Colon (tissue), 2 donors: Measurements from ENCODE around the gene DEK.
"Not testable (repeated sequence)": the region's sequence is repeated elsewhere in the genome, so short reads cannot be mapped to it uniquely, and the experiment has no call there.

ENCODE experiments used
- FAIRE-seq: peaks from 2 replicates; lab custom pipeline; 2012; peaks lifted over from hg19 to GRCh38; lab: Jason Lieb, UNC
- donor health status: control.
- donor health status: control.

The DEK gene, protein sequence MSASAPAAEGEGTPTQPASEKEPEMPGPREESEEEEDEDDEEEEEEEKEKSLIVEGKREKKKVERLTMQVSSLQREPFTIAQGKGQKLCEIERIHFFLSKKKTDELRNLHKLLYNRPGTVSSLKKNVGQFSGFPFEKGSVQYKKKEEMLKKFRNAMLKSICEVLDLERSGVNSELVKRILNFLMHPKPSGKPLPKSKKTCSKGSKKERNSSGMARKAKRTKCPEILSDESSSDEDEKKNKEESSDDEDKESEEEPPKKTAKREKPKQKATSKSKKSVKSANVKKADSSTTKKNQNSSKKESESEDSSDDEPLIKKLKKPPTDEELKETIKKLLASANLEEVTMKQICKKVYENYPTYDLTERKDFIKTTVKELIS

DNA sequence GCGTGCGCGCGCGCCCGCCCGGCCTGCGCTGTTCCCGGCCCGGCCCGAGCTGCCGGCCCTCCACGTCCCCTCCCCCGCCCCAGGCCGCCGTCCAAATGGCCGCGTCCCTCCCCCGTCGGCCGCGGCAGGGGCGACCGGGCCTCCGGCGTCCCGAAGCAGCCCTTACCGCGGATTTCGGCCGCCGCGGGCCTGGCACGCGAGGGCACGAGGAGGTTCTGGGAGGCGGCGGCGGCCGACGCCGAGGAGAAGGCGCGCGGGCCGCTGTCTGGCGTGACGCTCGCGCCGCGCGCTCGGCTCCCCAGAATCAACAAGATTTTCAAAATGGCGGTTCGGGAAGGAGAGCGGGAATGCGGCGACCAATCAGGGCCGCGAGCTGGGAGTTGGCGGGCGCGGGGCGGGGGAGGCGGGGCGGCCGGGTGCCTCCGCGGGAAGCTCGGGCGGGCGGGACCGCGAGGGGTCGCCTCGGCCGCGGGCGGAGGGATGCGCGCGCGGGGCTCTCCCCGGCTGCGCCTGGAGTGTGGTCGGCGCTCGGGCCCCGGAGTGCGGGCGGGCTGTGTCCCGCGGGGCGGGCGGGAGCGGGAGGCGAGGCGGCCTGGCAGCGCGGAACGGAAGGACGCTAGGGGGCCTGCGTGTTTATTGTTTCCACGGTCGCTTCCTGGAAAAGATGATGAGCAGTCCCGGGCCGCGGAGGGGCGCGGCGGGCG is at the start of gene DEK:
TSS of gene DEK (minus strand) at position 312 of the 704 bp plus-strand sequence. CDS start 543 bp downstream, outside the sequence.
- FAIRE-seq: no peak

DNA sequence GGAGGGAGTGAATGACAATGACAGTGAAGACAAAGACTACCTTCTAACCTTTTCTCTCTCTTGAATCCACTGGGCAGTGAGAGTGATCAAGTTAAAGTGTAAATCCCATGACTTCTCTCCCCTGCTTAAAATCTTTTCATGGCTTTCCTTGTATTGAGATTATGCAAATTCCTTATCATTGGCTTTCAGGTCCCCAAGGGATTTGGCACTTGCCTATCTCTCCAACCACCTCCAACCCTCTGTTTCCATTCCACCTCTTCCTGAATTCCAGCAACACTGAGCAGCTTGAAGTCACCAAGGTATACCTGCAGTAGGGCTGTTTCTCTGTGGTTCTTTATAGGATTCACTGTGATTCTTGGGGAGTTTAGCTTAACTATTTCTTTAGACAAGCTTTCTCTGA is 48.0 kb upstream of the DEK start:
- no peak for FAIRE-seq

DNA sequence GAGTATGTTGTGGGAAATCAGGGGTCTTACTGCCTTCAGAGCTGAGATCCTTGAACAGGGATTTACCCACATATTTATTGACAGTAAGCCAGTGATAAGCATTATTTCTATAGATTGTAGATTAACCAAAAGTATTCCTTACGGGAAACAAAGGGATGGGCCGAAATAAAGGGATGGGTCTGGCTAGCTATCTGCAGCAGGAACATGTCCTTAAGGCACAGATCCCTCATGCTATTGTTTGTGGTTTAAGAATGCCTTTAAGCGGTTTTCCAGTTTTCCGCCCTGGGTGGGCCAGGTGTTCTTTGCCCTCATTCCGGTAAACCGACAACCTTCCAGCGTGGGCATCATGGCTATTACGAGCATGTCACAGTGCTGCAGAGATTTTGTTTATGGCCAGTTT is 45.7 kb upstream of the DEK start:
- not testable (repeated sequence) for FAIRE-seq

DNA sequence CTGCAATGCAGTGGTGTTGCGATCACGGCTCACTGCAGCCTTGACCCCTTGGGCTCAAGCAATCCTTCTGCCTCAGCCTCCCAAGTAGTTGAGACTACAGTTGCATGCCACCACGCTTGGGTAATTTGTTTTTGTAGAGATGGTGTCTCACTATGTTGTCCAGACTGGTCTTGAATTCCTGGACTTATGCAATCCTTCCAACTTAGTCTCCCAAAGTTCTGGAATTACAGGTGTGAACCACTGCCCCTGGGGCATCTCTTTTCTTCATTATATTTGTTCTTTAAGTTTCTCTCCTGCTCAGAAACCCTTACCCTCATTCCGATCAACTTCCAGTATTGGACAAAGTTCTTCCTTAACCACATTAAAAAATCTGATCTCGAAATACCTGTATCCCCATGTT is 44.7 kb upstream of the DEK start:
- FAIRE-seq: no peak

DNA sequence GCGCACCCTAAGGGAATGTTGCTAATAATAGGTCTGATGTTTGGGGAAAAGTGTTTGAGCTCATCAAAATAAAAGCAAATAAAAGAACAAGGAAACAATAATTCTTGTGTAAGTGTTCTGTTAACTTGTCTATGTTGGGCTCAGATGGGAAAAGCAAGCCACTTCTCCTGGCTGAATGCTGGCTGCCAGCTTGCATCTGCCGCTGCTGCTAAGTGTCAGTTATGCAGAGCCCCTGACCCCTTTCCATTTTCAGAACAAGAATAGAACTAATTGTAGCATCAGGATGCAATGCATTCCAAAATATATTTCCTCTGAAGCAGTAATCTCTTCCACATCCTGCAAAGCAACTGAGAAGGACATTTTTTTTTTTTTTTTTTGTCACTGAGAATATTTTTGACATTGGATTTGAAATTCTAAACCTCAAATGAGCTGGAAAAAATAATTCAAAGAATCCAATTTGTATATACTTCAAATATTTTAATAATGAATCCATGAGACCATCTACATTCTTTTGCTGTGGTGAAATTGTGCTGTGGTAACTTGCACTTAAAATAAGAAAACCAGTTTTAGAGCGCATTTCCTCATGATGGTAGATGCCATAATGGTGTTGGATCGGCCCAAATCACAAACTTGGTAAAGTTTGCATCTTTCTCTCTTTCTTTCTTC is 43.9 kb upstream of the DEK start:
- no peak for FAIRE-seq

DNA sequence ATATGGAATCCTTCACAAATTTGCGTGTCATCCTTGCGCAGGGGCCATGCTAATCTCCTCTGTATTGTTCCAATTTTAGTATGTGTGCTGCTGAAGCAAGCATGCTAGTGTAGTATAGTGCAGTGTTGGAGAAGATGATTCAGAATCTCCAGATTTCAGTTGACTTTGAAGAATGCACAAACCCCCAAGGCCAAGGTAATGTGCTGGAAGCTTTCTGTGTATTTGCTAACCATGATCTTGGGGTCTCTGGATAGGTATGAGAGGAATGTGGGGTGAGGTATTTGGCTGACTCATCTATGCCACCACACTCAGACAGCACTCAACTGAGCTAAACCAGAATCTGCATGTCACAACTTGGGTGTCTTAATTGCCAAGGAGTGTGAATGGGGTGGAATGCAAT is 42.6 kb upstream of the DEK start:
- no peak for FAIRE-seq

DNA sequence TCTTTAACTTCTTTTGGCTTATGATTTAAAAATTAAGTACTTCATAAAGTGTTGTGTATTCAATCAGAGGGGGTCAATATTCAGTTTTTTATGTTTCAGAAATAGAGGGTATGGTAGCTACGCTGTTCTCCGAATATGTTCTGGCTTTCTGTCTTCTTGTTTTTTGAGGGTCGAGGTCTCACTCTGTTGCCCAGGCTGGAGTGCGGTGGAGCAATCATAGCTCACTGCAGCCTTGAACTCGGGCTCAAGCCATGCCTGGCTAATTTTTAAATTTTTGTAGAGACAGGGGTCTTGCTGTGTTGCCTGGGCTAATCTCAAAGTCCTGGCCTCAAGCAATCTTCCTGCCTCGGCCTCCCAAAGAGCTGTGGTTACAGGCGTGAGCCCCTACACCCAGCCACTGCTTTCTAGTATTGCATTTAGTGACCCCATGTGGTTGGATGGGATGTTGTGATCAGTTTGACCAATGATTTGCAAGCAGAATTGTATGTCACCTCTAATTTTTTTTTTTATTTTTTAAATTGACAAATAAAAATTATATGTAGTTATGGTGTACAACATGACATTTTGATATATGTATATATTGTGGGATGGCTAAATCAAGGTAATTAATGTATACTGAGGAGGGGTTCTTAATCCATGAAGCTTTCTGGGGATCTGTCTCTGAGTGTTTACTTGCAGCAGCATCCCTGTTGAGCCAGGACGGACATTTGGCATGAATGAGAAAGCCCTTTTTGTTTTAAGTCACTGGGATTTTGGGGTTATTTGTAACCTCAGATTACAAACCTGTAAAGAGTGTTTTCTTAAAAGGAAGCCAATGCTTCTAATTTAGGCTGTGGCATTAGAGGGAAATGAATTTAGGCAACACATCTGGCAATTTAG is 38.5 kb upstream of the DEK start:
- FAIRE-seq: no peak

DNA sequence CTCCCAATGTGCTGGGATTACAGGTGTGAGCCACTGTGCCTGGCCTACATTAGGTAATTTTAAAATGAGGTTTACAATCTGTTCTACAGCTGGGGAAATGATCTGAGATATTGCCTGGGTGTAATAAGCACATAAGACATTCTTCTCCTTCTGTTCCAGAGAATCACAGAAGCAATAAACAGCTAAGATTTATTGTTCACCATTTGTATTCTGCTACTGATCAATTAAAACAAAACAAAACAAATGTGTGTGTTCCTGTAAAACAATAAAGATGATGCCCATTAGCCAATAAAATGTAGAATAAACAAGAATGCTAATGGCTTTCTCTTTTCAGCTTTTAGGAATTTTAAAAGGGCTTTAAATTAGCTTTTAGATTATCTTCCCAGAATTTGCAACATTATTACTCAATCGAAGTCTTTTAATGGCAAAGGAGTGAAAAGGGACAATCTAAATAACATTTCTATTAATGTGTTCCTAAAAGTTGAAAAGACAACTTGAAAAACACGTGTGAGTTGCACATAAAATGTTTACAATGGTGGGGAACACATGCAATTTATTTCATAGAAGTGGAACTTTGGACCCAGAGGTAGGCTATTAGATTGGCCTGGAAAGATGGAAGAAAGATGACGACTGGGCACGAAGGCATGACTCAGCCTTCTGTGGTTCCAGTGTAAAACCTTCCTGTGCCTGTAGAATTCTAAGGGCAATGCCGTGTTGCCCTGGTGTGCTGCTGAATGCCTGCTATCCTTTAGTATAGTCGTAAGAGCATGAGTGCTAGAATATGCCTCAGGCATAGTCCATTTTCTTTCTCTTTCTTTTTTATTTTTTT is 29.0 kb upstream of the DEK start:
- FAIRE-seq: no peak

DNA sequence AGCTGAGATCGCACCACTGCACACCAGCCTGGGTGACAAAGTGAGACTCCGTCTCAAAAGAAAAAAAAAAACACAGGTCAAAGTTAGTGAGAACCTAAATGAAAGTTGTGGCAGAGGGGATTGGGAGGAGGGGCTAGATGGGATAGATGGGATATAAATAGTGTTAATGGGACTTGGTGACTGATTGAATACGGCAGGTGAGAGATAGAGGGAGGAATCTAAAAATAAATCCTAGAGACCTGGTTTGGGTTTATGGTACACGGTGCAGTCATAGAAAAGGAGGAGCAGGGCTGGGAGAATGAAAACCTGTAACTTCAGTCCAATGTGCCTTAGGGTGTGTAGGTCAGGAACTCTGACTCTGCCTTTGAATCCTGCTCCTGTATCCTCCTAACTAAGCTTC is 25.0 kb upstream of the DEK start:
- FAIRE-seq: no peak

DNA sequence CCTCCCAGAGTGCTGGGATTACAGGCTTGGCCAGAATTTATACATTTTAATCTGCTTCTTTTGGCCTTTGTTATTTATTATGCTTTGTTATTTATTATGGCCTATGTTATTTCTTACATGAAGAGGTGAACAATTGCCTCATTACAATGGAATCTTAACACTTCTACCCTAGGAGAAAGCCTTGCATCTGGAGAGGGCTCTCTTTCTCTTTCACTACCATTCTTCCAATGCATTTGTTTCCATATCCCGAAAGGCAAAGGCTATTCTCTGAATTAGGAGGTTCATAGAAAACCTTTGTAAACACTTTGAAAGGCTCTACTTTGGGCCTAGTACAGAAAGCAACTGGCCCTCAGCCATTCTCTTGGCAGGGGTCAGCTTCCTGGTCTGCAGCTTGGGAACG is 19.9 kb upstream of the DEK start:
- no peak for FAIRE-seq

DNA sequence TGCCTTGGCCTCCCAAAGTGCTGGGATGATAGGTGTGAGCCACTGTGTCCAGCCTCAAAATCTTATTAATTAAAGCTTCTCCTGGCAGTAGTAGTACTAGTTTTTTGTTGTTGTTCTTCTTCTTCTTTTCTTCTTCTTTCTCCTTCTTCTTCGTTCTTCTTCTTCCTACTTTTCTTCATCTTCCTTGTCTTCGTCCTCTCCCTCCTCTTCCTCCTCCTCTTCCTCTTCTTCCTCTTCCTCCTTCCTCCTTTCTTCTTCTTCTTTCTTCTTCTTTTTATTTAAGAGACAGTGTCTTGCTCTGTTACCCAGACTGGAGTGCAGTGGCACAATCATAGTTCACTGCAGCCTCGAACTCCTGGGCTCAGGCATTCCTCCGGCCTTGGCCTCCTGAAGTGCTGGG is 17.2 kb upstream of the DEK start:
- FAIRE-seq: no peak

DNA sequence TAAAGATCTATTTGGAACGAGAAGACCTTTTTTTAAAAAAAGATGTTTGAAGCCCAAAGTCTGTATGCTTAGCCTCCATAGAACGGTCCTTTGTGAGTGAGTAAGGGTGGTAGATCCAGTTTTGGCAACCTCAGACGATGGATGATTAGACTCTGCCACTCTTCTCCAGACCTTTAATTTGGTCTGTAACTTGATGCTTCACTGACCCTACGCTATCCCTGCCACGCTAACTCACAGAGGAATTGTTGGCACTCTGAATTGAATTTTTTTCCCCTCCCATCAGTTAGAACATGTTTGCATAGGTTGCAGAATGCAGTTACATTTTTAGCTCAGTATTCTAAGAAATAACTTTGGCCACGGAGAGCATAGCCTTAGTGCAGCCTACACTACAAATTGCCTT is 15.8 kb upstream of the DEK start:
- FAIRE-seq: no peak

DNA sequence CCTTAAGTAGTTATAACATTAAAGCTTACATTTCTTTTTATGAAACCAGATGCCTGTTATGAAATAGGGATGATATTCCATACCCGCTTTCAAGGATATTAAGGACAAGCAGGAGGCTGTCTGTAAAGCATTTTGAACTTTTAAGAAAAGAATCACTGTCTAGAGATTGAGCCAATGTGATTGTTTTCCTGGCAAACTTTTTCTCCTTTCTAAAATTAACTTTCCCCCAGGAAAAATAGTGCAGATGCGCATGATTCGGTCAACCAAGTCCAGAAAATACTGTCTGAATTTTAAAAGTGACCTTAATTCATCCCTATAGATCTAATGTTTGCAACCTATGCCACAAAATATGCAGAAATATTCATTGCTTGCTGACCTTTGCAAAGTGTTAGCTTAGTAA is 15.1 kb upstream of the DEK start:
- FAIRE-seq: no peak

DNA sequence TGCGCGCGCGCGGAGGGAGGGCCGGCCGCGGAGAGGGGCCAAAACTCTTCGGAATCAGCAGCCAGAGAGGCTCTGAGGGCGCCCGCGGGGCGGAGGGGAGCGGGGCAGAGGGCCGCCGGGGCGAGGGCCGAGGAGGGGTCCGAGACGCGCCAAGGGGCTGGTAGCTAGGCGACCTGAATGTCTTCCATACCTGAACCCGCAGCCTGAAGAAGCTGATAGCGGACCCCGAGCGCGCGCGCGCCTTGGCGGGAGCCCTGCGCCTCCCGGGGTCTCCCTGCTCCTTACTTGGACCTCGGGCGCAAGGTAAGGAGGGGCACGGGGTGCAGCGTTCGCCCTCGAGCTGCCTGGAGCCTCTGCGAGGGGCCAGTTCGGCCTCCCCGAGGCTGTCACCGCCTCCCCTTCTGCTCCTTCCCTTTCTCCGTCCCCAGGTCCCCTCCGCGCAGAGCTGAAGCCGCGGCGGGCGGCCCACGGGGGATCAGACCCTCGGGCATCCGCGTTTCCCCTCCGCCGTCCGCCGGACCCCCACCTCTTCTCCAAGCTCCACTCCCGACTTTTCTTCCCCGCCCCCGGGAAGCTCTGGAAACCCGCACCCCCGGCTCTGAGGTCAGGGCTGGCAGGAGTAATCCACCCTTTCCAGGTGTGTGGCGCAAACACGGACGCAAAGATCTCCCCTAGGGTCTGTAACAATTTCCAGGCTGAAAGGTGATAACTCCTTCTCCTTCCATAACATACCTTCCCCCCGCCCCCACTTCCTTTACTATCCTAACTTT is 13.1 kb upstream of the DEK start:
- FAIRE-seq: no peak

DNA sequence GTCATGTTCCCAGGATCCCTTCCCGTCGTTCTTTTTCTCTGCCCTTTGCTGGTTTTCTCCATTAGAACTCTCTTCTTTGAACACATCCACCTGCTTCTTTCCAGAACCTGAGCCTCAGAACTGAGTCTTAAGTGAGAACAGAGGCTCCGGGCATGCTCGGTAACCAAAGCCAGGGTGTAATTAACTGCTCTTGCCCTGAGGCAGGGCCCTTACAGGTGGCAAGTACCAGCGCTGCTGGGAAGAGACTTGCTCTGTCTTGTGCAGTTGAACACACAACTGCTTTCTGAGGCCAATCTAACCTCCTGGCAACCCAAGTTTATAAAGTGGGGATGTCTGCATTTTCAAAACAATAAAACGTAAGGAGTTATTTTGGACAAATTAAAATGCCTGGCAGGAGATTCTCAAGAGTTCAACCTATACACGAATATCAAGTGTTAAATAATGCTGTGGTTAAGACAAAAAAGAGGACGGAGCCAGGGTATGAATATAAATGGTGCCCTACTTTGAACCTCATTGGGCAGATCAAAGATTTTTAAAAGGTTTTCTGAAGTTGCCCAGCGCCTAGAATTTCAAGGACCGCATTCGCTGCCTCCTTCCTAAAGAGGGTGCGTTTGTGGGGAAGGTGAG is 12.4 kb upstream of the DEK start:
- FAIRE-seq: no peak

DNA sequence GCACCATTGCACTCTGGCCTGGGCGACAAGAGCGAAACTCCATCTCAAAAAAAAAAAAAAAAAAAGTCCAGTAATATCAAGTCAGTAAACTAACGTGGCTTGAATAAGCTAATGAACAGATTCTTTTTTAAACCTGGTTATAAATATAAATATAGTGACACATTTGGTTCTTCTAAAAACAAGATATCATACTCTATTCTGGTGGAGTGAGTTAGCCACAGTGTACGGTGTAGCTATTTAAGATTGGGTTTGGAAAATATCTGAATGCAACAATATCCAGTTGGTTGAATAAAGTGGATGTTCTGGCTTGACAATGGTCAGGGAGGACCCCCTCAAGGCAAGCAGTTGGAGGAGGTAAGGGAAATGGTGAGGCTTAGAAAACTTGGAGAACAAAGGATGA is 5.9 kb upstream of the DEK start:
- no peak for FAIRE-seq

DNA sequence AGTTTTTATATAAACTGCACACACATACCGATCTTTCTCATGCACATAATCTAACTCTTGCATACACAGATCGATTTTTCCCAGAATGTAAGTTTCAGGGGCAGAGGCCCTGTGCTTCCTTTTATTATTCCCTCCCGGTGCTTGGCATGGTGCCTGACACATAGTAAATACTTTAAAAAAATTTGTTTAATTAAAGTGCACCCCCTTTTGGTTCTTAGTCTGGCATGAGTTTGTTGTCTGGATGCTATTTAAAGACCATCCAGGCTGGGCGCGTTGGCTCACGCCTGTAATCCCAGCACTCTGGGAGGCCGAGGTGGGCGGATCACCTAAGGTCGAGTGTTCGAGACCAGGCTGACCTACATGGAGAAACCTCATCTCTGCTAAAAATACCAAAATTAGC is 5.4 kb upstream of the DEK start:
- FAIRE-seq: no peak

DNA sequence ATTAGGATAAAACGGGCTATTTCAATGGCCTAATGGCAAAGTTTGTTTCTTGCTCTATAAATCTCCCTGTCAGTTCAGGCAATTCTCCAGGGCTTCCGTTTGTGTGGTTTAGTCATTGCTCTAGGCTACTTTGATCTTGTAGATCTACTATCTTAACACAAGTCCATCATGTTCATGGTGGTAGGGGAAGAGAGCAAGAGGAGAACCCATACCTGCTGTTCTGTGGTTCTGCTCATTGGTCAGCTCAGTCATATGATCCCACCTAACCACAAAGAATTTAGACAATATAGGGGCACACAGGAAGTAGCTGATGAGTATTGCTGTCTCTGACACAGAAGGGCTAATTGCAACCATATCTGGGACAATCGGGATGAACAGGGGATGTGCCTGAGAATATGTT is 4.9 kb upstream of the DEK start:
- no peak for FAIRE-seq

DNA sequence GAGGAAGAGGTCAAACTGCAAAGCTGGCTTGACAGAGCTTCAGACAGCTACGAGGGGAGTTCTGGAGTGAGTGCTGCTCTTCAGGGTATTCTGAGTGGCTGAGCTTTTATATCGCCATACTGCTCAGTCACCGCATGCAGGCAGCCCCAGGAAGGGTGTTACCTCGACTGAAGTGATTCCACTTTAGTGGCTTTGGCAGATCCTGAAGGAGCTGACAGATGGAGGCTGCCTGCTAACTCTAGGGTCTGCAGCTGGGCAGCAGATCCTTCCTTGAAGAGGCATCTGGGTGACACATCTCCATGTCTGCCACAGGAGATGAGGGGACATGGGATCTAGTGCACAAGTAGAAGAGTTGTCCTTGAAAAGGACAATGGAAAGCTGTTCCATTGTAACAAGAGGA is 3.7 kb upstream of the DEK start:
- no peak for FAIRE-seq

DNA sequence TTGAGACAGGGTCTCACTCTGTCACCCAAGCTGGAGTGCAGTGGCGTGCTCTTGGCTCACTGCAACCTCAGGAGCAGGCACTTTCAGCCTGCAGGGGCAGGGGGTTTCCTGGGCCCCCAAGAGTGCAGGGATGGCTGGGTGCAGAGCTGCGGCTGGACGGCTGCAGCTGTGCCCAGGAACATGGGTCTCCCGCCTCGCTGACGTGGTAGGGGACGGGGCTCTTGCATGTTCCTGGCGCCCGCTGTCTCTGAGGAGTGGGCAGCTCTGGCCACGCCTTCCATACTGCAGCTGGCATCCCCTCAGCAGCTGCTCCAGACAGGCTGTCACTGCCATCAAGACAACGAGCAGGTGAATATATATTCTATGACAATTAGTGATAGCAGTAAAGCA is 2.2 kb upstream of the DEK start:
- FAIRE-seq: no peak
